Ovary (tissue), 9 donors: ENCODE measurements around the gene PRDX2. TPM values are rescaled to one million over a fixed set of nuclear protein-coding genes. Genes with fewer than 3 reads are reported as not detected.
A peak's percentile ranks its signal among the peaks of the same experiment; 100 is the strongest.

ENCODE experiments used
- DNase-seq, 5 donors: peaks; one replicate each; pipeline ENCODE4 v3.0.0-alpha.2; 2019 to 2020
- H3K27ac ChIP-seq, 2 donors: fragments of 200-600 bp; one replicate each; pipeline versions ENCODE4 v1.5.1 to v1.8.0; 2019 to 2022
- H3K27me3 ChIP-seq: fragments of 200-600 bp; one replicate; pipeline ENCODE4 v1.8.0; 2022
- H3K36me3 ChIP-seq: fragments of 200-600 bp; sonication (generic); one replicate; pipeline ENCODE4 v1.5.1; 2019
- H3K4me1 ChIP-seq: one replicate; pipeline ENCODE4 v1.8.1; 2013; ENCODE audit warnings: mild to moderate bottlenecking, moderate library complexity; ENCODE audit not compliant: insufficient read depth
- H3K4me3 ChIP-seq: fragments of 200-600 bp; sonication (generic); one replicate; pipeline ENCODE4 v1.5.1; 2017
- H3K9me3 ChIP-seq, 2 donors: fragments of 200-600 bp in 1 of 2; sonication (generic) in 1 of 2; one replicate each; pipeline versions ENCODE4 v1.5.1 to v1.8.1; 2013 to 2019; ENCODE audit warnings: mild to moderate bottlenecking in 1 of 2, moderate library complexity in 1 of 2
- EP300 ChIP-seq: sonication (generic); formaldehyde crosslinking; IDR thresholded peaks from one replicate; pipeline ENCODE4 v1.6.1; 2017; ENCODE audit warnings: antibody characterized with exemption
- POLR2A ChIP-seq: fragments of 450-650 bp; IDR thresholded peaks from one replicate; pipeline ENCODE4 v1.6.1; 2017; ENCODE audit warnings: antibody characterized with exemption, mild to moderate bottlenecking, moderate library complexity
- WGBS, 3 donors: extraction: QIAGEN DNeasy Blood & Tissue Kit in 1 of 3; methylation state at CpG; one replicate each; pipeline versions ENCODE4 v1.1.5 to v1.1.7; 2013 to 2017; 5-methylcytosine and 5-hydroxymethylcytosine counted together
- intact Hi-C, 4 donors: fragments of 100-400 bp; cut with DNase I; formaldehyde crosslinking; loops; one replicate each; pipeline versions ENCODE4 v1.11.0 to v1.15.1; 2022 to 2023
- polyA plus RNA-seq, 2 donors: library from polyadenylated mRNA; stranded (reverse); fragments of 200-250 nt in 1 of 2; fragments of 350-450 nt in 1 of 2; fragmentation: Illumina TruSeq in 1 of 2; extraction: RNeasy Lipid Tissue Mini Kit (QIAGEN cat#74804) in 1 of 2; gene quantifications; one replicate each; pipeline ENCODE4 v1.2.3, GENCODE V29; 2013 to 2014
- total RNA-seq, 7 donors: library from RNA; depleted of rRNA in 2 of 7; stranded (reverse); fragments of >200 nt in 2 of 7; fragmentation: NEBNext Ultra II Directional in 3 of 7; extraction: Animal tissue kit (Norgen Biotek cat#: 25700) in 3 of 7; gene quantifications; one replicate each; pipeline versions ENCODE4 v1.1.0 to v1.2.4, GENCODE V29; 2016 to 2023
- TF ChIP-seq, protein P1 (sequence below), 3 donors: fragments of 450-650 bp in 2 of 3; fragments of 200-600 bp in 1 of 3; IDR thresholded peaks; one replicate each; pipeline versions ENCODE4 v1.5.1 to v1.8.0; 2016 to 2022; ENCODE audit warnings: antibody characterized with exemption in 3 of 3, mild to moderate bottlenecking in 1 of 3
- donor health status: DM: no; HTN: no; CAD: no; lungs with moderate emphysema.
- donor health status: DM: no; HTN: no; CAD: no.
- donor health status: Bipolar disorder and iron deficiency.
- donor health status: DM: yes; HTN: yes; CAD: no.
- donor health status: DM: no; HTN: no; CAD: no.
- donor health status: DM: yes; HTN: yes; CAD: no.

PRDX2 gene
- total and polyA plus RNA-seq, 9 donors: 98.3 to 321 (median 237) TPM

DNA sequence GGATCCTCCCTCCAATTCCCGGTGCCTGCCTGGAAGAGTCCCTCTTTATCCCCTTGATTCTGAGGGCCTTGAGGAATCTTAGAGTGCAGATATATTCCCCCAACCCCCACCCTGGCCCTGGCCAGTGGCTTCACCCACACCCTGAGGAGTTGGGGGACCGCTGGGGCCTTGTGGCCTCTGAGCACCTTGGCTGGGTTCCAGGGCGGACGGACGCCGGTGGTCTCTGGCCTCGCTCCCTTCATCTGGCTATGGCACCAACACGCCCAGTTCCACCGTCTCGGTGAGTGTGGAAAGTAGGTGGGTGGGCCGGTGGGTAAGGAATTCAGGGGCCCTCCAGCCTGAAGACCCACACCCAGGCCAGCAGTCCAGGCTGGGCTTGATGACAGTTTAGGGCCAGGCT, 41.7 kb upstream of the PRDX2 start:
- intact Hi-C loops: no loop called here
- no peak for DNase-seq
- no peak overlapping the region for H3K27ac ChIP-seq

DNA sequence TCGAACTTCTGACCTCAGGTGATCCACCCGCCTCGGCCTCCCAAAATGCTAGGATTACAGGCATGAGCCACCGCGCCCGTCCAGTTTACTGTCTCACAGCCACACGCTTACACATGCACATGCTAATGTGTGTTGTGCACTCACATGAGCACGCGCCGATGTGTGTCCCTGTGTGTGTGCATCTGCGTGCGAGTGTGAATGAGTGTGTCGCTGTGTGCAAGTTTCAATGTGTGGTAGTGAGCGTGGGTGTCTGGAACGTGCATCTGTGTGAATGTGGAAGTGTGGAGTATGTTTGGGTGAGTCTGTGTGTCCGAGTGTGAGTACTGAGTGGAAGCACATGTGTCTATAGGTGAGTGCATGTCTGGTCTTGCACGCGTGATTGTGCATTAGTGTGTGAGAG, 40.9 kb upstream of the PRDX2 start:
- 89 to 92% (median 90%) methylated on average over 18 of the region's 18 CpGs for WGBS, 3 donors
- DNase-seq: no peak

More for the DNA sequence above, 41.7 kb upstream of the PRDX2 start:
- peaks cover 3% of the 10 kb centered on the region for H3K27me3 ChIP-seq
- H3K36me3 ChIP-seq: no peaks in the 10 kb centered on the region
- peaks cover 5% of the 10 kb centered on the region for H3K4me1 ChIP-seq
- WGBS, 3 donors: 66 to 71% (median 66%) methylated on average over 11 of the region's 11 CpGs
- TF ChIP-seq POLR2A (no peak), EP300 (no peak)
- TF ChIP-seq, protein P1, sequence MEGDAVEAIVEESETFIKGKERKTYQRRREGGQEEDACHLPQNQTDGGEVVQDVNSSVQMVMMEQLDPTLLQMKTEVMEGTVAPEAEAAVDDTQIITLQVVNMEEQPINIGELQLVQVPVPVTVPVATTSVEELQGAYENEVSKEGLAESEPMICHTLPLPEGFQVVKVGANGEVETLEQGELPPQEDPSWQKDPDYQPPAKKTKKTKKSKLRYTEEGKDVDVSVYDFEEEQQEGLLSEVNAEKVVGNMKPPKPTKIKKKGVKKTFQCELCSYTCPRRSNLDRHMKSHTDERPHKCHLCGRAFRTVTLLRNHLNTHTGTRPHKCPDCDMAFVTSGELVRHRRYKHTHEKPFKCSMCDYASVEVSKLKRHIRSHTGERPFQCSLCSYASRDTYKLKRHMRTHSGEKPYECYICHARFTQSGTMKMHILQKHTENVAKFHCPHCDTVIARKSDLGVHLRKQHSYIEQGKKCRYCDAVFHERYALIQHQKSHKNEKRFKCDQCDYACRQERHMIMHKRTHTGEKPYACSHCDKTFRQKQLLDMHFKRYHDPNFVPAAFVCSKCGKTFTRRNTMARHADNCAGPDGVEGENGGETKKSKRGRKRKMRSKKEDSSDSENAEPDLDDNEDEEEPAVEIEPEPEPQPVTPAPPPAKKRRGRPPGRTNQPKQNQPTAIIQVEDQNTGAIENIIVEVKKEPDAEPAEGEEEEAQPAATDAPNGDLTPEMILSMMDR (IDR thresholded peaks at IDR 0.05): no peak
- H3K4me3 ChIP-seq: no peak overlapping the region
- no peaks in the 10 kb centered on the region for H3K9me3 ChIP-seq

DNA sequence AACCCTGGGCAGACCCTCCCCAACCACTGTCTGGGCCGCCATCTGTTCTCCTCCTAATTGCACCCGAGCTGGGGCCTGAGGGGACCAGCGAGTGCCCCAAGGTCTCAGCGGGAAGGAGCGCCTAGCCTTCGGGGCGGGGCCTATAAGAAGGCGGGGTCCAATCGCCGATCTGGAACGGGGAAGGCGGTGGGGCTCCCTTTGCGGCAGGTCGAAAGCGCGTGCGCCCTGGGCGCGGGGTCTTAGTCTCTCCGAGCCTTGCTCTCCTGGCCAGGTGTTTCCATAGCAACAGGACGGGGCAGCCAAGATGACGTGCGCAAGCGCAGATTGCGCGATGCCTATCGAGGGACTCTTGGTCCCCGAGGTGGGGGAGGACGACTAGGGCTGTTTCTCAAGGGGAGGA, 39.5 kb upstream of the PRDX2 start:
- no peak for DNase-seq
- TF ChIP-seq, protein P1 (IDR thresholded peaks at IDR 0.05): no peak
- no peak for TF ChIP-seq POLR2A
- no peak for TF ChIP-seq EP300
- no peaks in the 10 kb centered on the region for H3K9me3 ChIP-seq
- no peak overlapping the region for H3K27ac ChIP-seq
- intact Hi-C loops: no loop called here
- 1 to 4% (median 1%) methylated on average over 29 of the region's 29 CpGs for WGBS, 3 donors
- H3K4me1 ChIP-seq: peaks cover 5% of the 10 kb centered on the region
- H3K27me3 ChIP-seq: peaks cover 8% of the 10 kb centered on the region
- no peaks in the 10 kb centered on the region for H3K36me3 ChIP-seq
- no peak overlapping the region for H3K4me3 ChIP-seq

More for the DNA sequence above, 40.9 kb upstream of the PRDX2 start:
- Histone ChIP-seq H3K9me3 (no peaks in the 10 kb centered on the region), H3K27me3 (peaks cover 8% of the 10 kb centered on the region), H3K4me1 (peaks cover 5% of the 10 kb centered on the region), H3K4me3 (no peak overlapping the region), H3K36me3 (no peaks in the 10 kb centered on the region), H3K27ac (no peak overlapping the region)
- no peak for TF ChIP-seq POLR2A
- no peak for TF ChIP-seq EP300
- TF ChIP-seq, protein P1 (IDR thresholded peaks at IDR 0.05): no peak
- intact Hi-C loops: no loop called here

DNA sequence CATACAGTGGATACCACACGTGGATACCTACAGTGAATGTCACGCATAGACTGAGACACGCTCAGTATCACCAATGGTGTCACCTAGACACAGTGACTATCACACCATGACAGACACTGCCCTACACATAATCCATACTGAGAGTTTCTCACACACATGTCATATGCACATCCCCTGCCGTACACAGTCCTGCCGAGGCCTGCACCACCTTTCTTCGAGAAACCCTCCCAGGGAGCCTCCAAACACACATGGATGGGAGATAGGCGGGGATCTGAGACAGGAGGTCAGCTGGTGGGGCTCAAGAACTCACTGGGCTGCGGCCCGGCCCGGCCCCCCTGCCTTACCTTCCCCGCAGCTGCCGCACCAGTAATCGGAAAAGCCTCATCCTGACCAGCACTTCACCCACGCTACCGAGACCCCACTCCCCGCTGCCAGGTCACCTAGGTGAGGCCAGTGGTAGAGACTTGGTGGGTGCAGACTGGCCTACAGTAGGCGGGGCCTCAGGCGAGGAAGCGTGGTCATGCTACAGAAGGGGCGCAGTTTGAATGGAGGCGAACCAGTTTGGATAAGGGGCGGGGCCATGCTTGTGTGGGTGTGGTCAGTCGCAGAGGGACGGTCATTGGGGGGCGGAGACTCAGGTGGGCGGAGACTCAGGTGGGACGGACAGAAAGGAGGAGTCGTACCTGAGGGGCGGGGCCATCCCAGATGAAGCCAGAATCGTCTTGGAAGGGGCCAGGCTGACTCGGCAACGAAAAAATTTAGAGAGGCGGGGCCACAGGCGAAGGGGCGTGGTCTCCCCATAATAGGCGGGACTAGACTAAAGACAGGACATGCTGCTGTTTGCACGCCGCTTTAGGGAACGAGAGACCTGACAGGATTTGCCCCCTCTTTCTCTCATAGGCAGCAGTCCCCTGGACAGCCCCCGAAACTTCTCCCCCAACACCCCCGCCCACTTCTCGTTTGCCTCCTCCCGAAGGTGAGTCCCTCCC, 38.8 kb upstream of the PRDX2 start:
- H3K9me3 ChIP-seq: no peaks in the 10 kb centered on the region
- H3K4me3 ChIP-seq: no peak overlapping the region
- H3K4me1 ChIP-seq: peaks cover 5% of the 10 kb centered on the region
- intact Hi-C loops: no loop called here
- no peak overlapping the region for H3K27ac ChIP-seq
- DNase-seq: peak in 3 of 5 donors; percentile 43 to 70 (median 64)
- WGBS, 3 donors: 15 to 18% (median 15%) methylated on average over 43 of the region's 43 CpGs
- TF ChIP-seq EP300 (no peak), POLR2A (no peak)
- TF ChIP-seq, protein P1 (IDR thresholded peaks at IDR 0.05): no peak
- no peaks in the 10 kb centered on the region for H3K36me3 ChIP-seq
- peaks cover 8% of the 10 kb centered on the region for H3K27me3 ChIP-seq
